Measurements from ENCODE around the gene CIB2.

GRCh38 chr15:78058401-78058935 lies 72.8 kb downstream of the CIB2 start:
- TF ChIP-seq USF1 (IDR thresholded peaks at IDR 0.05; ENCODE audit: borderline replicate concordance, low read depth) = no peak
- TF ChIP-seq, protein P1, sequence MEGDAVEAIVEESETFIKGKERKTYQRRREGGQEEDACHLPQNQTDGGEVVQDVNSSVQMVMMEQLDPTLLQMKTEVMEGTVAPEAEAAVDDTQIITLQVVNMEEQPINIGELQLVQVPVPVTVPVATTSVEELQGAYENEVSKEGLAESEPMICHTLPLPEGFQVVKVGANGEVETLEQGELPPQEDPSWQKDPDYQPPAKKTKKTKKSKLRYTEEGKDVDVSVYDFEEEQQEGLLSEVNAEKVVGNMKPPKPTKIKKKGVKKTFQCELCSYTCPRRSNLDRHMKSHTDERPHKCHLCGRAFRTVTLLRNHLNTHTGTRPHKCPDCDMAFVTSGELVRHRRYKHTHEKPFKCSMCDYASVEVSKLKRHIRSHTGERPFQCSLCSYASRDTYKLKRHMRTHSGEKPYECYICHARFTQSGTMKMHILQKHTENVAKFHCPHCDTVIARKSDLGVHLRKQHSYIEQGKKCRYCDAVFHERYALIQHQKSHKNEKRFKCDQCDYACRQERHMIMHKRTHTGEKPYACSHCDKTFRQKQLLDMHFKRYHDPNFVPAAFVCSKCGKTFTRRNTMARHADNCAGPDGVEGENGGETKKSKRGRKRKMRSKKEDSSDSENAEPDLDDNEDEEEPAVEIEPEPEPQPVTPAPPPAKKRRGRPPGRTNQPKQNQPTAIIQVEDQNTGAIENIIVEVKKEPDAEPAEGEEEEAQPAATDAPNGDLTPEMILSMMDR (IDR thresholded peaks at IDR 0.05) = no peak
- TF ChIP-seq, protein P2, sequence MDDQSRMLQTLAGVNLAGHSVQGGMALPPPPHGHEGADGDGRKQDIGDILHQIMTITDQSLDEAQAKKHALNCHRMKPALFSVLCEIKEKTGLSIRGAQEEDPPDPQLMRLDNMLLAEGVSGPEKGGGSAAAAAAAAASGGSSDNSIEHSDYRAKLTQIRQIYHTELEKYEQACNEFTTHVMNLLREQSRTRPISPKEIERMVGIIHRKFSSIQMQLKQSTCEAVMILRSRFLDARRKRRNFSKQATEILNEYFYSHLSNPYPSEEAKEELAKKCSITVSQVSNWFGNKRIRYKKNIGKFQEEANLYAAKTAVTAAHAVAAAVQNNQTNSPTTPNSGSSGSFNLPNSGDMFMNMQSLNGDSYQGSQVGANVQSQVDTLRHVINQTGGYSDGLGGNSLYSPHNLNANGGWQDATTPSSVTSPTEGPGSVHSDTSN (IDR thresholded peaks at IDR 0.05) = no peak
- no peak for TF ChIP-seq RAD21 (IDR thresholded peaks at IDR 0.05; ENCODE audit: low read length)
- no peak for TF ChIP-seq SIN3A (IDR thresholded peaks at IDR 0.05; ENCODE audit: borderline replicate concordance, low read depth, low read length)
- TF ChIP-seq POLR2AphosphoS5 (IDR thresholded peaks at IDR 0.05; ENCODE audit: low read depth, low read length) = no peak
- TF ChIP-seq MAX (IDR thresholded peaks at IDR 0.05; ENCODE audit: low read depth) = no peak
- TF ChIP-seq REST (IDR thresholded peaks at IDR 0.05; ENCODE audit: low read depth, low read length) = no peak
- no peak for TF ChIP-seq EZH2phosphoT487 (IDR thresholded peaks at IDR 0.05; ENCODE audit: borderline replicate concordance, low read depth)
- TF ChIP-seq NFIC (IDR thresholded peaks at IDR 0.05; ENCODE audit: borderline replicate concordance) = no peak
- no peak for TF ChIP-seq YY1 (IDR thresholded peaks at IDR 0.05; ENCODE audit: low read depth)
- TF ChIP-seq FOXM1 (IDR thresholded peaks at IDR 0.05; ENCODE audit: low read depth) = no peak
